Posterior vena cava (tissue), 2 donors: ENCODE measurements around the gene NSUN4. TPM values are rescaled to one million over a fixed set of nuclear protein-coding genes. Genes with fewer than 3 reads are reported as not detected.

Experiments
- total RNA-seq, 2 donors: library from RNA; stranded (reverse); fragmentation: NEBNext Ultra II Directional; extraction: Animal tissue kit (Norgen Biotek cat#: 25700); gene quantifications; one replicate each; pipeline ENCODE4 v1.2.1, GENCODE V29; 2021
- donor health status: DM: yes; HTN: yes; CAD: no.
- donor health status: DM: yes; HTN: yes; CAD: no.

NSUN4 gene
- total RNA-seq, 2 donors from 2014 or later = 17.3 to 18.9 TPM

Other genes with a start within 250 kb of the NSUN4 start
- 10 to 100 TPM; 26.0 to 39.7 TPM for gene PIK3R3, start 208.2 kb upstream of the NSUN4 start, total RNA-seq
- 1 to 10 TPM; 1.3 to 1.6 TPM for gene TSPAN1, start 165.7 kb upstream of the NSUN4 start, total RNA-seq
- gene P3R3URF, start 164.3 kb upstream of the NSUN4 start, total RNA-seq = not detected
- 10 to 100 TPM; 37.8 to 49.7 TPM for gene POMGNT1, start 142.4 kb upstream of the NSUN4 start, total RNA-seq
- 1 to 10 TPM; 6.7 to 8.3 TPM for gene LURAP1, start 137.5 kb upstream of the NSUN4 start, total RNA-seq
- under 1 TPM; 0.60 to 0.67 TPM for gene RAD54L, start 93.0 kb upstream of the NSUN4 start, total RNA-seq
- gene LRRC41, start 37.2 kb upstream of the NSUN4 start, total RNA-seq = 10 to 100 TPM; 40.7 to 45.3 TPM
- 100 to 1,000 TPM; 127 to 149 TPM for gene UQCRH, start 37.1 kb upstream of the NSUN4 start, total RNA-seq
- gene FAAH, start 53.5 kb downstream of the NSUN4 start, total RNA-seq = 1 to 10 TPM; 2.2 to 2.4 TPM
- gene DMBX1, start 149.0 kb downstream of the NSUN4 start, total RNA-seq = not detected
- not detected for gene KNCN, start 210.8 kb downstream of the NSUN4 start, total RNA-seq